Measurements from ENCODE around the gene FAM234B.

DNA sequence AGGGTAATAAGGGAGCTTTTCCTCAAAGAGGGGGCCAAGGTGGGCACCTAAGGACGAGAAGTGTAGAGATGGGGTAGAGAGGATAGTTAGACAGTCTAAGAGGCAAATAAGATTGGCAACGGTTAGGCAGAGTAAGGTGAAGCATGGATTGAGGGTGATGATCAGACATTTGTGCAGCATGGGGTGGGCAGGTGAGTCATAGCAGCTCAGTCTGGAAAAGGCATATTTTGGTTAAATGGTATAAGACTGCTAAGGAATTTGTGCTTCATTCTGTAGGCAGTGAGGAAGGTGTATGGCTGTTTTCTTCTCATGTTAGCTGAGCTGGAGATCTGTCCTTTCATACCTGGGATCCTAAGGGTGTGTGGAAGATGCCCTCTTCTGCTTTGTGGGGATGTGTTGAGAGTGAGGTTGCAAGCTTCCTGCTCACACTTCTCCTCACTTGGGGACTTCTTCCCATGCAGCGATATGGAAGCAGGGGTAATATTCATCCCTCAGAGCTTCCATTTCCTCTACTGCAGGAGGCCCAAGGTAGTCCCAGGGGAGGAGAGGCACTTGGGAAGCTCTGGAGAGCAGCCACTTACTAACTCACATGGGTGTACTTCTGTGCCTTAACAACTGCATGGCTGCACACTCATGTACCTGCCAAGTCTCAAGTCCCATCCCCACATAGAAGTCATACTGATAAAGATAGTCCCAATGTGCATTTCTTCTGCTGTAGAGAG, 30.4 kb downstream of the FAM234B start:
- TF ChIP-seq, protein P1, sequence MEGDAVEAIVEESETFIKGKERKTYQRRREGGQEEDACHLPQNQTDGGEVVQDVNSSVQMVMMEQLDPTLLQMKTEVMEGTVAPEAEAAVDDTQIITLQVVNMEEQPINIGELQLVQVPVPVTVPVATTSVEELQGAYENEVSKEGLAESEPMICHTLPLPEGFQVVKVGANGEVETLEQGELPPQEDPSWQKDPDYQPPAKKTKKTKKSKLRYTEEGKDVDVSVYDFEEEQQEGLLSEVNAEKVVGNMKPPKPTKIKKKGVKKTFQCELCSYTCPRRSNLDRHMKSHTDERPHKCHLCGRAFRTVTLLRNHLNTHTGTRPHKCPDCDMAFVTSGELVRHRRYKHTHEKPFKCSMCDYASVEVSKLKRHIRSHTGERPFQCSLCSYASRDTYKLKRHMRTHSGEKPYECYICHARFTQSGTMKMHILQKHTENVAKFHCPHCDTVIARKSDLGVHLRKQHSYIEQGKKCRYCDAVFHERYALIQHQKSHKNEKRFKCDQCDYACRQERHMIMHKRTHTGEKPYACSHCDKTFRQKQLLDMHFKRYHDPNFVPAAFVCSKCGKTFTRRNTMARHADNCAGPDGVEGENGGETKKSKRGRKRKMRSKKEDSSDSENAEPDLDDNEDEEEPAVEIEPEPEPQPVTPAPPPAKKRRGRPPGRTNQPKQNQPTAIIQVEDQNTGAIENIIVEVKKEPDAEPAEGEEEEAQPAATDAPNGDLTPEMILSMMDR (IDR thresholded peaks at IDR 0.05), result no peak
- TF ChIP-seq POLR2A (IDR thresholded peaks at IDR 0.05), result no peak
